GM18517 (cell line): ENCODE results near the gene GID8.
A peak's percentile ranks its signal among the peaks of the same experiment; 100 is the strongest.

ENCODE experiments used
- ATAC-seq: cut with Tn5 transposase; IDR thresholded peaks from one replicate; pipeline ENCODE4 v1.9.1; 2021; ENCODE audit warnings: mild to moderate bottlenecking, moderate library complexity; ENCODE audit not compliant: unreplicated experiment

Gene GID8

GRCh38 chr20:62938105-62938888 lies at the start of gene GID8:
GID8 (plus strand) TSS chr20:62938147; CDS start chr20:62941503, 3,356 bp downstream.
- ATAC-seq = peak; percentile 37

- no peak for ATAC-seq
Measured at GRCh38 chr20:62888406-62888805, 49.5 kb upstream of the GID8 start.

GRCh38 chr20:62888910-62889309 lies 49.0 kb upstream of the GID8 start:
- no peak for ATAC-seq

GRCh38 chr20:62889411-62889810 lies 48.5 kb upstream of the GID8 start:
- ATAC-seq = no peak

- ATAC-seq = no peak
Measured at GRCh38 chr20:62889871-62890270, 48.1 kb upstream of the GID8 start.

GRCh38 chr20:62890444-62890843 lies 47.5 kb upstream of the GID8 start:
- no peak for ATAC-seq

- no peak for ATAC-seq
Measured at GRCh38 chr20:62891111-62891510, 46.8 kb upstream of the GID8 start.

GRCh38 chr20:62892348-62893304 lies 45.3 kb upstream of the GID8 start:
- ATAC-seq = no peak

GRCh38 chr20:62893700-62894099 lies 44.2 kb upstream of the GID8 start:
- no peak for ATAC-seq

- ATAC-seq = no peak
Measured at GRCh38 chr20:62894261-62894660, 43.7 kb upstream of the GID8 start.

GRCh38 chr20:62895539-62895938 lies 42.4 kb upstream of the GID8 start:
- no peak for ATAC-seq

- no peak for ATAC-seq
Measured at GRCh38 chr20:62896526-62896925, 41.4 kb upstream of the GID8 start.

GRCh38 chr20:62897666-62898065 lies 40.3 kb upstream of the GID8 start:
- ATAC-seq = no peak

- no peak for ATAC-seq
Measured at GRCh38 chr20:62898093-62898964, 39.6 kb upstream of the GID8 start.

GRCh38 chr20:62898970-62899632 lies 38.8 kb upstream of the GID8 start:
- ATAC-seq = no peak

- no peak for ATAC-seq
Measured at GRCh38 chr20:62899633-62900051, 38.3 kb upstream of the GID8 start.

GRCh38 chr20:62900052-62900691 lies 37.8 kb upstream of the GID8 start:
- peak; percentile 58 for ATAC-seq

GRCh38 chr20:62900692-62901584 lies 37.0 kb upstream of the GID8 start:
- ATAC-seq = no peak

- no peak for ATAC-seq
Measured at GRCh38 chr20:62901891-62902290, 36.1 kb upstream of the GID8 start.
